Hepatocyte (in vitro differentiated cells): ENCODE measurements around the gene SH3PXD2B. TPM values are rescaled to one million over a fixed set of nuclear protein-coding genes. Genes with fewer than 3 reads are reported as not detected.

Experiments
- DNase-seq: peaks from one replicate; pipeline ENCODE4 v3.0.0-alpha.2; 2016; ENCODE audit warnings: low spot score
- H2AFZ ChIP-seq: fragments of 200-600 bp; sonication (generic); 2 replicates; pipeline ENCODE4 v1.6.0; 2016; ENCODE audit warnings: antibody characterized with exemption, mild to moderate bottlenecking
- H3K27ac ChIP-seq: fragments of 200-600 bp; sonication (generic); 2 replicates; pipeline ENCODE4 v1.5.1; 2016; ENCODE audit warnings: mild to moderate bottlenecking
- H3K27me3 ChIP-seq: fragments of 200-600 bp; sonication (generic); 2 replicates; pipeline ENCODE4 v1.6.1; 2016
- H3K36me3 ChIP-seq: fragments of 200-600 bp; sonication (generic); replicated peaks from 2 replicates; pipeline ENCODE4 v1.5.1; 2016; ENCODE audit warnings: low read depth; ENCODE audit not compliant: insufficient read depth
- H3K4me1 ChIP-seq: fragments of 200-600 bp; sonication (generic); 2 replicates; pipeline ENCODE4 v1.5.1; 2016; ENCODE audit warnings: mild to moderate bottlenecking, moderate library complexity; ENCODE audit not compliant: insufficient read depth
- H3K4me2 ChIP-seq: fragments of 200-600 bp; sonication (generic); 2 replicates; pipeline ENCODE4 v1.6.0; 2016
- H3K4me3 ChIP-seq: fragments of 200-600 bp; sonication (generic); 2 replicates; pipeline ENCODE4 v1.5.1; 2016; ENCODE audit warnings: mild to moderate bottlenecking
- H3K79me2 ChIP-seq: fragments of 200-600 bp; sonication (generic); 2 replicates; pipeline ENCODE4 v1.6.0; 2017; ENCODE audit warnings: mild to moderate bottlenecking
- H3K9me2 ChIP-seq: fragments of 200-600 bp; sonication (generic); replicated peaks from 2 replicates; pipeline ENCODE4 v1.6.0; 2017; ENCODE audit warnings: mild to moderate bottlenecking; ENCODE audit not compliant: insufficient read depth
- H3K9me3 ChIP-seq: fragments of 200-600 bp; sonication (generic); 2 replicates; pipeline ENCODE4 v1.5.1; 2016; ENCODE audit warnings: low read depth, mild to moderate bottlenecking
- H4K20me1 ChIP-seq: fragments of 200-600 bp; sonication (generic); 2 replicates; pipeline ENCODE4 v1.6.0; 2016; ENCODE audit warnings: mild to moderate bottlenecking; ENCODE audit not compliant: insufficient read depth, poor library complexity, severe bottlenecking
- EZH2 ChIP-seq: fragments of 200-600 bp; sonication (generic); IDR thresholded peaks from 2 replicates; pipeline ENCODE4 v1.6.1; 2016; ENCODE audit warnings: antibody characterized with exemption, mild to moderate bottlenecking, borderline replicate concordance
- EZH2phosphoT487 ChIP-seq: fragments of 200-600 bp; sonication (generic); IDR thresholded peaks from one replicate; pipeline ENCODE4 v1.6.1; 2018; ENCODE audit warnings: antibody characterized with exemption, mild to moderate bottlenecking, low read depth, moderate library complexity; ENCODE audit not compliant: unreplicated experiment, severe bottlenecking
- WGBS: methylation state at CpG from one replicate; pipeline ENCODE4 v1.1.6; 2016; ENCODE audit warnings: low lambda C conversion rate; ENCODE audit errors: missing lambda C conversion rate; 5-methylcytosine and 5-hydroxymethylcytosine counted together
- polyA plus RNA-seq: library from polyadenylated mRNA; unstranded; fragments of >200 nt; fragmentation: Nextera tagmentation; extraction: Ambion mirVana; gene quantifications from 2 replicates; pipeline ENCODE4 v1.2.1, GENCODE V29; 2016
- total RNA-seq: library from RNA; depleted of rRNA; stranded (reverse); fragments of >200 nt; gene quantifications from 2 replicates; pipeline ENCODE4 v1.2.3, GENCODE V29; 2014
- TF ChIP-seq, protein P1 (sequence below): fragments of 200-600 bp; sonication (generic); IDR thresholded peaks from 2 replicates; pipeline ENCODE4 v1.5.1; 2016; ENCODE audit warnings: antibody characterized with exemption, mild to moderate bottlenecking; ENCODE audit not compliant: poor library complexity

The SH3PXD2B gene
- total and polyA plus RNA-seq, 2 experiments from 2014 or later = 27.8 to 28.5 TPM

DNA sequence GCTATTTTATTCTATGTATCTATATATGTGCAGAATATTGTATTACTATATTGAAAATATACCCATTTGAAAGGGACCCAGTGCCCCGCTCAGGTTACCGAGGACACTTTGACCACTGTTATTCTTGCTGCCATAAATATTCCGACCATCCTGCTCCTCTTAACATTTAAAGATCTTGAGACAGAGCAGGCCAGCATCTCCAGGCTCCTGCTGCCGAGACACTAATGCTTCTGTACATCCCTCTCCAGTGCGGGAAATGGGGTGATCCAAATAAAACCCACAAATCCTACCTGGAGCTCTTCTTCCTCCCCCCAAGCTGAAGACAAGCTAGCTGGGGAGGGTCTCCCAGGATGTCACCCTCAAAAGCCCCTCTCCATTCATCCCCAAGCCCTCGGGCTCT is 3.9 kb downstream of the SH3PXD2B start:
- DNase-seq = no peak
- 92% methylated on average over 6 of the region's 6 CpGs for WGBS
- Histone ChIP-seq H3K9me2 (no peaks in the 10 kb centered on the region), H3K4me1 (peaks cover 22% of the 10 kb centered on the region), H3K27ac (no peak overlapping the region), H4K20me1 (peaks cover 57% of the 10 kb centered on the region), H3K4me2 (no peak overlapping the region), H3K79me2 (peaks cover 78% of the 10 kb centered on the region), H3K4me3 (no peak overlapping the region), H3K9me3 (no peaks in the 10 kb centered on the region), H3K36me3 (no peaks in the 10 kb centered on the region), H2AFZ (no peak overlapping the region), H3K27me3 (no peaks in the 10 kb centered on the region)
- no peak for TF ChIP-seq EZH2
- TF ChIP-seq, protein P1, sequence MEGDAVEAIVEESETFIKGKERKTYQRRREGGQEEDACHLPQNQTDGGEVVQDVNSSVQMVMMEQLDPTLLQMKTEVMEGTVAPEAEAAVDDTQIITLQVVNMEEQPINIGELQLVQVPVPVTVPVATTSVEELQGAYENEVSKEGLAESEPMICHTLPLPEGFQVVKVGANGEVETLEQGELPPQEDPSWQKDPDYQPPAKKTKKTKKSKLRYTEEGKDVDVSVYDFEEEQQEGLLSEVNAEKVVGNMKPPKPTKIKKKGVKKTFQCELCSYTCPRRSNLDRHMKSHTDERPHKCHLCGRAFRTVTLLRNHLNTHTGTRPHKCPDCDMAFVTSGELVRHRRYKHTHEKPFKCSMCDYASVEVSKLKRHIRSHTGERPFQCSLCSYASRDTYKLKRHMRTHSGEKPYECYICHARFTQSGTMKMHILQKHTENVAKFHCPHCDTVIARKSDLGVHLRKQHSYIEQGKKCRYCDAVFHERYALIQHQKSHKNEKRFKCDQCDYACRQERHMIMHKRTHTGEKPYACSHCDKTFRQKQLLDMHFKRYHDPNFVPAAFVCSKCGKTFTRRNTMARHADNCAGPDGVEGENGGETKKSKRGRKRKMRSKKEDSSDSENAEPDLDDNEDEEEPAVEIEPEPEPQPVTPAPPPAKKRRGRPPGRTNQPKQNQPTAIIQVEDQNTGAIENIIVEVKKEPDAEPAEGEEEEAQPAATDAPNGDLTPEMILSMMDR = no peak
- no peak for TF ChIP-seq EZH2phosphoT487

- Histone ChIP-seq H3K36me3 (no peaks in the 10 kb centered on the region), H3K27me3 (no peaks in the 10 kb centered on the region), H3K4me2 (no peak overlapping the region), H3K9me3 (no peaks in the 10 kb centered on the region), H3K9me2 (no peaks in the 10 kb centered on the region), H3K27ac (no peak overlapping the region), H3K4me3 (no peak overlapping the region), H3K4me1 (peaks cover 30% of the 10 kb centered on the region), H4K20me1 (peaks cover 71% of the 10 kb centered on the region), H2AFZ (no peak overlapping the region), H3K79me2 (peaks cover 92% of the 10 kb centered on the region)
- whole genome bisulfite sequencing = 86% methylated on average over 5 of the region's 5 CpGs
- TF ChIP-seq EZH2phosphoT487 (no peak), EZH2 (no peak)
- TF ChIP-seq, protein P1 = no peak
- DNase-seq = no peak
Measured at GRCh38 chr5:172448999-172449398, 5.3 kb downstream of the SH3PXD2B start.

- Histone ChIP-seq H3K4me3 (no peak overlapping the region), H3K79me2 (peaks cover 98% of the 10 kb centered on the region), H3K27me3 (no peaks in the 10 kb centered on the region), H3K27ac (no peak overlapping the region), H4K20me1 (peaks cover 83% of the 10 kb centered on the region), H2AFZ (no peak overlapping the region), H3K4me1 (peaks cover 36% of the 10 kb centered on the region), H3K4me2 (no peak overlapping the region), H3K9me2 (no peaks in the 10 kb centered on the region), H3K9me3 (no peaks in the 10 kb centered on the region), H3K36me3 (no peaks in the 10 kb centered on the region)
- TF ChIP-seq EZH2 = no peak
- TF ChIP-seq EZH2phosphoT487 = no peak
- TF ChIP-seq, protein P1 = no peak
- WGBS = 95% methylated on average over 8 of the region's 8 CpGs
- no peak for DNase-seq
Measured at GRCh38 chr5:172447646-172448365, 6.5 kb downstream of the SH3PXD2B start.
